NCI-H1436 (cell line): ENCODE data around the gene SLC12A7.

Experiments
- DNase-seq: peaks from one replicate; lab custom pipeline; 2025; lab: John Stamatoyannopoulos, UW

Gene SLC12A7

GRCh38 chr5:1077491-1078020 lies 34.3 kb downstream of the SLC12A7 start:
- no peak for DNase-seq

DNA sequence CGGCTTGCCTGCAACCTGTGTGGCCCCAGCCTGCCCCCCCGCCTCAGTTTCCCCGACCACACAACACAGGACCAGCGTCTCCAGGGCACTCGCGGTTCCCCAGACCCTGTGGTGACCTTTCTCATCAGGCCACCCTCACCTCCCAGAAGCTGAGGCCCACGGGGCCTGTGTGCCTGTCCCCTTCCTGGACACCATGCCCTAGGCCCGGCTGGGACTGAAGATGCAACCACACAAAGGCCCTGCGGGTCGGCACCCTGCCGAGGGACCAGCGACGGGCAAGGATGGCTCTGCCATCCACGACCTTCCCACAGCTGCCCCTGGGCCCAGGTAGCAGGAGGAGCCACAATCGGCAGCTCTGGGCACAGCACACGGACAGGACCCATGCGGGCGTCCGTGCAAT lies 34.8 kb downstream of the SLC12A7 start:
- DNase-seq: no peak

DNA sequence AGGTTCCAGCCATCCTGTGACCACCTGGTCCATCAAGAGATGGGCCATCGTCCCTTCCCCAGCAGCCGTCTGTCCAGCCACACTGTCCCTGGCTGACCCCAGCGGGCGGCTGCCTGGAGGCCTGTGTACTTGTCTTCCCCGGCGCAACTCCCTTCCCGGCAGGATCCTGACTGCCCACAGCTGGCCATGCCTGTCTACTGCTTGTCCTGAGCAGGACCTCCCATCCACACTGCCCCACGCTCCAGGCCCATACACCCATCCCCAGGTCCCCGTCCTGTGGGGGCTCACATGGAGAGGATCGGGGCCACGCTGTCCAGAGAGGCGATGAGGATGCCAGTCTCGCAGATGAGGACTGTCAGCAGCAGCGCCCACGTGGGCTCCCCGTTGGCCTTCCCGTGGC lies 35.5 kb downstream of the SLC12A7 start:
- no peak for DNase-seq

GRCh38 chr5:1075931-1076330 lies 35.9 kb downstream of the SLC12A7 start:
- no peak for DNase-seq

DNA sequence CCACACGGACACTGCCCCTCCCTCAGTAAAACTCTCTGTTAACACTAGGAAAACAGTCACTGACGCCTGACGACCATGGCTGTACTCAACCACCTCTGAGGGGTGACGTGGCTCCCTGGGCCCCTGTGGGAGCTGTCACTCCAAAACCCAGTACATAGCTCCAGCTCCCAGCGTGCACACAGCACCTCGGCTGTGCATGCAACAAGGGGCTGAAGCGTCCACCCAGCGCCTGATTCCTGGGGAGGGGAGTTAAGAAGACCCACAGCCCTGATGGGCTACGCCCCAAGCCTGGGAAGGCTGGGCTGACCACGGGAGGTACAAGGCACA lies 36.3 kb downstream of the SLC12A7 start:
- DNase-seq: no peak

DNA sequence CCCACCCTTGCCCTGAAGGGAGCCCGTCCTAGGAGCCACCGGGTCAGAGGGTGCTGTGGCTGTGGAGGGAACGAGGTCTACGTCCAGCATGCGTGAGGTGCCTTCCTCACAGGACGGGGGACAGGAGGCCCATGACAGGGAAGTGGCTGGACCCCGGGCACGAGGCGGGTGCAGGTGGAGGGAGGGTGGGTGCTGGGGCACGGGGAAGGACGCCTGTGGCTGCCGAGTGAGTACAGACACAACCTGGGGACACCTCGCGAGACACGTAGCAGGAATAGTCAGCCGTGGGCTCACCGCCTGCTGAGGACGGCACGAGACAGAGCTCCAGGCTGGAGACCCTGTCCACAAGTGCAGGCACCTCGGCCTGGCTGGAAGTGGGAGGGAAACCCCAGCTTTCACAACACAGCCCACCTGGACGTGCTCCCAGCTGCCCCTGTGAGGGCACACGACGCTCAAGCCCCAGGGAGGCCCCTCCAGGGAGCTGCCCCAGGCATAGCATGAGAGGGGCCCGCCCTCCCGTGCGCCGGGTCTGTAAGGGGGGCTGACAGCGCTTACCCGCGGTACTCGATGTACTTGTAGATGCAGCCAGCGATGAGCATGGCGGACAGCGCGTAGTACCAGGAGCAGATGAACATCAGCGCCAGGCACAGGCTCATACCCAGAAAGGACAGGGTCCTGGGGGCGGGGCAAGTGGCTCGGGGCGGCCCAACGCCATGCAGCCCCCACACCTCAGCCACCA lies 36.9 kb downstream of the SLC12A7 start:
- DNase-seq: no peak

DNA sequence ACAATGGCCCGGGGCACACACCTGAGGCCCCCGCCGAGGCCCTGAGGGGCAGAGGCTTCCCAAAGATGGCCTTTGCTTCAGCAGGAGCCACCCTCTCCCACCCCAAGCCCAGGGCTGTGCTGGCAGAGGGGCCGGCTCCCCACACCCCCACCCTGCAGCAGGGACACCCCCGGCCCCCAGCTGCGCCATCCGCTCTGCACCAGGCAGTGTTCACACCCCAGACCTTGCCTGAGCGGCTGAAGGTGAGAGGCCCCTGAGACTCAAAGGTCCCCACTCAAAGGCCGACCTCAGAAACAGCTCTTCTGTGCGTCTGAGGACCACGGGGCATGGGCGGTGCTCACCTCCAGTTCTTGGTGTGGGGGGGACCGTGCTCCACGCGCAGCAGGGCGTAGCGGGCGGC lies 37.6 kb downstream of the SLC12A7 start:
- DNase-seq: no peak

GRCh38 chr5:1073239-1074102 lies 38.4 kb downstream of the SLC12A7 start:
- DNase-seq: no peak

- no peak for DNase-seq
Observed at GRCh38 chr5:1069720-1070088, 42.2 kb downstream of the SLC12A7 start.

DNA sequence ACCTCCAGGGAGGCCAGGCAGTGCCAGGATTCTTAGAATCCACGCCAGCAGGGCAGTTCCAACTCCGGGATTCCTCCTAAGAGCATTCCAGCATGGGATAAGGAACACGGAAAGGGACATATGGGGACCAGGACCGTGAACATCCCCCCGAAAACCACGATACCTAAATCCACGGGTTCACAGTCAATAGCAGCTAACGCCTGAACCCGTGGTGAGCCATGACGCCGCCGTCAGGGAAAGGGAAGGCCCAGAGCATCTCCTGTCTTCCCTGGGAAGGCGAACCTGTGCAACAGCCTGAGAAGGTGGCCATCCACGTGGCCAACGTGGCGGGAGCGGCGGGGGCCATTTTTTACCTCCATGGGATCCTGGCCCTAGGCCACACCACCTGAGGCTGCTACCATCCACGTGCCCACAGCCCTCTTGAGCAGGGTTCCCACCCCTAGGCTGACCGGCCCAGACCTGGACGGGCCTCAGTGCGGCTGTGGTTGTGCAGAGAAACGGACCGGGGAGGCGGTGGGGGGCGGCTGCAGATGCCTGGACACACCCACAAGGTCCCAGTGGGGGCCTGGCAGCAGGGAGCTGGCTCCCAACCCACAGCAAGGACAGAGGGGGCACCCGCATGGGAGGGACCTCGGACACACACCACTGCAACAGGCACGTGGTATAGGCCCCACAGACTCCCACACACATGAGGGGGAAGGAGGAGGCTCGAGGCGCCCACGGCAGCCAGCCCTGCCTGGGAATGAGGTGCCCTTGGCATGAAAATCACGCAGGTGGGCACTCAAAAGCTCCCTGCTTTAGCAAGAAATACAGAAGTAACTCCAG lies 42.8 kb downstream of the SLC12A7 start:
- no peak for DNase-seq

DNA sequence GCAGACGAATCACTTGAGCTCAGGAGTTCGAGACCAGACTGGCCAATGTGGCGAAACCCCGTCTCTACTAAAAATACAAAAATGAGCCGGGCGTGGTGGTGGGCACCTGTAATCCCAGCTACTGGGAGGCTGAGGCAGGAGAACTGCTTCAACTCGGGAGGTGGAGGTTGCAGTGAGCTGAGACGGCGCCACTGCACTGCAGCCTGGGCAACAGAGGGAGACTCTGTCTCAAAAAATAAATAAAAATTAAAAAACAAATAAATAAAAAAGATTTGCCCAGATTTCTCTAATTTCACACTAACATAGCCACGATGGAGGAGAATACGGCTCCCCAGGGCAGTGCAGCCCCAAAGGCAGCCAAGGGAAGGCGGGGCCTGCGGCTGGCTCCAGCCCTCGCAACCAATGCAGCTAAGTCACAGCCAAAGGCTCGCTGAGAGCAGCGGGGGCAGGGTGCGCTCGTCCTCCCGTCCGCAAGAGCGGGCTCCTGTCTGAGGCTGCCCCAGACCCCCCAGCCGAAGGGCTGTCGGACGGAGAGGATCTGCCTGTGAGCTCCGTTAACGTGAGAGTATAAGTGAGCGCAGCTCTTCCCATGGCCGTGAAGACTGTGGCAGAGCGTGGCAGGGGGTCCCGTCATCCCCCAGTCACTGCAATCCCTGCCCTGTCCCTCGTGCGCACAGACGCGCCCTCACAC lies 43.5 kb downstream of the SLC12A7 start:
- DNase-seq: no peak

DNA sequence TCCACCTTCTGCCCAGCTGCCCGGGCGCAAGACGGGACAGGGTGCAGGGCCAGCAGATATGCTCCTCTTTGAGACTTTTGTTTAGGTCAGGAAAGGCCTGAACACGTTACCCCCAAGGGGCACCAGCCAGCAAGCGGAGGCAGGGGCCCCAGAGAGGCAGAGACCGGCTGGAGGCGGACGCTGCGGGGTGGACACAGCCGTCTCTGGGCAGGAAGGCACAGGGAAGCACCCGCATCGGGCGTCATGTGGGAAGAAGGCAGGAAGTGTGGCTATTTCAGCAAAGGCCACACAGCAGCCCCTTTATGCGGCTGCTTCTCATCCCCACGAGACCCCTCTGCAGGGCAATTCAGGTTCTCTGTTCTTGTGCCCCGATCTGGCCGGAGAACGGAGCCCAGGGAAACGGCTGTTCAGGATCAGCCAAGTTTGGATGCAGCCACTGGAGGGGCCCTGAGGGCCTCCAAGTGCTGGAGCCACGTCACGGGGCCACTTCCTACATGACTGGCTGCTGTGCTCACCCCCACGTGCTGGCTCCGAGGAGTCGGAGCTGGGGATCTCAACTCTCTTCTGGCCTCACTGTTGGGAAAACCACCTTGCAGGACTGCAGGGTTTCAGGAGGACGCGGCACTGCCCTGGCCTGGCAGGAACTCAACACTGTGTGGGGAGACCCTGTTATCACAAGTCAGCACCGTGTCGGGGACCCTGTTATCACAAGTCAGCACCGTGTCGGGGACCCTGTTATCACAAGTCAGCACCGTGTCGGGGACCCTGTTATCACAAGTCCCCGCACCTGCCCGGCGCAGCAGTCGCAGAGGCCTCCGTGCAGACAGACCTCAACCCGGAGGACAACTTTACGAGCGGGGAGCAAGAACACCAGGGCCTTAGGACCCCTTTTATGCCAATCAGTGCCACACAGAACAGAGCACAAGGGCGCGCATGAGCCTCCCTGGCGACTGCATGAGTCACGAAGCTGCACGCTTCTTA lies 44.4 kb downstream of the SLC12A7 start:
- DNase-seq: no peak

- no peak for DNase-seq
Observed at GRCh38 chr5:1066676-1067075, 45.2 kb downstream of the SLC12A7 start.

DNA sequence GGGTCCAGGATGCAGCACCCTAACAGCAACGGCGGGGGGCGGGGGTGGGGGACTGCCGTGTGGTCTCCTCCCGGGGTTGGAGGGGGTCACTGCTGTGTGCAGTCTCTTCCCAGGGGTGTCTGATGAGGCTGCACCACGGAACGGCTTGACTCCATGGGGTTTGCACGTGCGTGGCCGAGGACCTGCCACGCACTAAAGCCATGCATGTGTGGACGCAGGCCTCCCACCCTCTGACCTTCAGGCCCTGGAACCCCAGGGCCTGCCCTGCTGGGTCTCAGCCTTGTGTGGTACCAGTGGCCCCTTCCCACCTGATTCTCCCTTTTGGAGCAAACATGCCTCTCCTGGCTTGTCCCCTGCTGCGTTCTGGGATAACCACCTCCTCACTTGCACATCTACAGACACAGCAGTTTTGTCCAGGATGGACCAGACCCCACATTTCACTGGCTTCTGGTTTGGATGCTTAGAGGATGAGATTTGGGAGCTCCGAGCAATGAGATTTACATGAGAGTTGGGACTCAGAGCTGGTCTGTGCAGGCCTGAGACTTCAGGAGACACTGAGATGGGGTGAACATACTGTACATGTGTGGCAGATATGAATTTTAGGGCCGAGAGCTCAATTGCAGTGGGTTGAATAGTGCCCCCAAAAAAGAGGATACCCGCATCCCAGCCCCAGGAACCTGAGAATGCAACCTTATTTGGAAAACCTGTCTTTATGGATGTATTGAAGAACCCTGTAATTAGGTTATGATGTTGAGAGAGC lies 45.8 kb downstream of the SLC12A7 start:
- no peak for DNase-seq

- no peak for DNase-seq
Observed at GRCh38 chr5:1065143-1065750, 46.6 kb downstream of the SLC12A7 start.

DNA sequence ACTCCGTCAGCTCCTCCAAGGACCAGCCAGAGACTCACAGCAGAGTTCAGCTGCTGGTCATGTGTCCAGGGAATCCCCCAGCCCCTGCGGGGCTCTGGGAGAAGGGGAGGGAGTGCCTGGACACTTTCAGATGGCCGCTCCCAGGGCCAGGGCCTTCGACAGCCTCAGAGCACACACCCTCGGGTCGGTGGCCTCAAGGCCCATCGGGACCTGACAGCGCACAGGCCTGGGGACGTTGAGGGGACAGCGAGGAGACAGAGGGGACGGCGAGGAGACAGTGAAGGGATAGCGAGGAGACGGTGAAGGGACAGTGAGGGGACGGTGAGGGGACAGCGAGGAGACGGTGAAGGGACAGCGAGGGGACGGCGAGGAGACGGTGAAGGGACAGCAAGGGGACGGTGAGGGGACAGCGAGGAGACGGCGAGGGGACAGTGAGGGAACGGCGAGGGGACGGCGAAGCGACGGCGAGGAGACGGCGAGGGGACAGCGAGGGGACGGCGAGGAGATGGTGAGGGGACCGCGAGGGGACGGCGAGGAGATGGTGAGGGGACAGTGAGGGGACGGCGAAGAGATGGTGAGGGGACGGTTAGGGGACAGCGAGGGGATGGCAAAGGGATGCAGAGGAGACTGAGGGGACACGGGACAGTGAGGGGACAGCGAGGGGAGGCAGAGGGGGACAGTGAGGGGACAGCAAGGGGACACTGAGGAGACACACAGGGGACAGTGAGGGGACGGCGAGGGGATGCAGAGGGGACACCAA lies 47.3 kb downstream of the SLC12A7 start:
- DNase-seq: no peak

GRCh38 chr5:1063661-1064382 lies 48.0 kb downstream of the SLC12A7 start:
- no peak for DNase-seq
